Panc1 (cell line): ENCODE results near the gene TFB2M. TPM values are rescaled to one million over a fixed set of nuclear protein-coding genes. Genes with fewer than 3 reads are reported as not detected.

Source experiments
- ATAC-seq: fragments of 200-7000 bp; cut with Tn5 transposase; 2 replicates; pipeline ENCODE4 v1.9.1; 2020; ENCODE audit warnings: mild to moderate bottlenecking, moderate library complexity
- BruUV-seq: library from RNA; stranded (reverse); fragments of 400-500 nt; replicated peaks from 2 replicates; lab custom pipeline; 2021; lab: Mats Ljungman, UMichigan
- CTCF ChIA-PET: fragments of 300-600 bp; sonication (Branson Sonifier 250); formaldehyde crosslinking; loops from one replicate; lab custom pipeline; 2022; ENCODE audit warnings: antibody characterized with exemption; lab: Charles Lee
- POLR2A ChIA-PET: fragments of 300-600 bp; sonication (Branson Sonifier 250); formaldehyde crosslinking; loops from one replicate; lab custom pipeline; 2022; ENCODE audit warnings: antibody characterized with exemption; lab: Charles Lee
- DNase-seq: peaks from one replicate; pipeline ENCODE4 v3.0.0-alpha.2; 2010; ENCODE audit warnings: low read depth, low spot score
- H3K27ac ChIP-seq: 2 replicates; pipeline ENCODE4 v1.5.1; 2011; ENCODE audit warnings: mild to moderate bottlenecking, low read length, inconsistent platforms
- H3K27me3 ChIP-seq: fragments of 200-500 bp; sonication (Bioruptor generic); 2 replicates; pipeline ENCODE4 v1.6.0; 2014; ENCODE audit warnings: low read length, inconsistent platforms; ENCODE audit not compliant: control insufficient read depth, insufficient read depth
- H3K36me3 ChIP-seq: fragments of 200-500 bp; sonication (Bioruptor generic); 2 replicates; pipeline ENCODE4 v1.5.1; 2014; ENCODE audit warnings: inconsistent platforms, mild to moderate bottlenecking, low read length, moderate library complexity; ENCODE audit not compliant: control insufficient read depth, insufficient read depth
- H3K4me1 ChIP-seq: 2 replicates; pipeline ENCODE4 v1.5.1; 2011; ENCODE audit warnings: inconsistent platforms, mild to moderate bottlenecking, low read length, moderate library complexity; ENCODE audit not compliant: control insufficient read depth, insufficient read depth
- H3K4me3 ChIP-seq, 2 experiments: 2 replicates each; pipeline ENCODE4 v1.5.1; 2011 to 2012; ENCODE audit warnings: low read depth in 2 of 2, low read length in 2 of 2, mild to moderate bottlenecking in 2 of 2, inconsistent platforms in 1 of 2, moderate library complexity in 1 of 2
- H3K9me3 ChIP-seq: fragments of 200-500 bp; sonication (Bioruptor generic); 2 replicates; pipeline ENCODE4 v1.5.1; 2014; ENCODE audit warnings: low read depth, mild to moderate bottlenecking, inconsistent platforms, low read length, moderate library complexity; ENCODE audit not compliant: control insufficient read depth, insufficient read depth
- CTCF ChIP-seq: fragments of 450-650 bp; IDR thresholded peaks from 2 replicates; pipeline ENCODE4 v1.5.1; 2017; ENCODE audit warnings: mild to moderate bottlenecking
- POLR2AphosphoS5 ChIP-seq: IDR thresholded peaks from 2 replicates; pipeline ENCODE4 v1.6.1; 2012; ENCODE audit warnings: mild to moderate bottlenecking, low read depth, low read length, moderate library complexity
- REST ChIP-seq, 2 experiments: IDR thresholded peaks; 2 replicates each; pipeline ENCODE4 v1.6.1; 2011 to 2012; ENCODE audit warnings: low read depth in 2 of 2, control low read depth in 1 of 2, low read length in 1 of 2, mild to moderate bottlenecking in 1 of 2, moderate library complexity in 1 of 2; ENCODE audit not compliant: insufficient read depth in 1 of 2
- SIN3A ChIP-seq: IDR thresholded peaks from 2 replicates; pipeline ENCODE4 v1.6.1; 2012; ENCODE audit warnings: low read depth, mild to moderate bottlenecking, low read length, moderate library complexity, borderline replicate concordance; ENCODE audit not compliant: insufficient read depth
- TCF7L2 ChIP-seq: IDR thresholded peaks from 2 replicates; pipeline ENCODE4 v1.6.1; 2011; ENCODE audit warnings: mild to moderate bottlenecking, low read depth, low read length, inconsistent platforms
- in situ Hi-C: cut with HindIII; loops from 2 replicates; pipeline ENCODE4 v1.10.0; 2016; ENCODE audit warnings: low sequenced_read_pairs, low pct_unique_long_range_greater_than_20kb
- intact Hi-C: fragments of 100-400 bp; cut with micrococcal nuclease; formaldehyde crosslinking; loops from one replicate; pipeline ENCODE4 v1.10.0; 2022; ENCODE audit not compliant: unreplicated experiment
- total RNA-seq: library from RNA; stranded (reverse); gene quantifications from one replicate; pipeline ENCODE4 v1.2.1, GENCODE V29; 2021; ENCODE audit not compliant: unreplicated experiment

Gene TFB2M
- total RNA-seq, 1 experiment from 2014 or later, result 21.0 TPM

- BruUV-seq, result no TSS peak
- peaks cover 24% of the 10 kb centered on the region for H3K4me1 ChIP-seq
- intact Hi-C loops, result loop anchor here (5.0 kb wide), 1 partner anchor 1735 kb away; no protein-coding TSS in a partner anchor
- no peaks in the 10 kb centered on the region; the same call in none of the 2 replicates for H3K36me3 ChIP-seq
- in situ Hi-C loops, result no loop called here
- DNase-seq (peak; percentile 52), ATAC-seq (peak; percentile 35)
- no peaks in the 10 kb centered on the region for H3K9me3 ChIP-seq
- peak overlapping the region; percentile 69 to 100 for H3K4me3 ChIP-seq
- TF ChIP-seq REST (IDR thresholded peaks at IDR 0.05; ENCODE audit: insufficient read depth in 1 of 2, low read depth in 2 of 2, low read length in 1 of 2) (no peak), CTCF (no peak), SIN3A (no peak; the same call in 1 of the 2 replicates)
- no peaks in the 10 kb centered on the region for H3K27me3 ChIP-seq
- H3K27ac ChIP-seq, result peak overlapping the region; percentile 88
- ChIA-PET POLR2A (no interaction called here), CTCF (interaction anchor here (0.7 kb wide), 2 partner anchors 12 to 146 kb away, joined by 3 to 4 read pairs; no protein-coding TSS in a partner anchor)
These were observed 968 bp upstream of the TFB2M start for GRCh38 chr1:246566813-246567645.

- no TSS peak for BruUV-seq
- in situ Hi-C loops (no loop called here), intact Hi-C loops (loop anchor here (5.0 kb wide), 1 partner anchor 1733 kb away; no protein-coding TSS in a partner anchor)
- Histone ChIP-seq H3K4me1 (peaks cover 24% of the 10 kb centered on the region), H3K36me3 (no peaks in the 10 kb centered on the region; the same call in none of the 2 replicates), H3K4me3 (peak overlapping the region; percentile 69 to 100), H3K27me3 (no peaks in the 10 kb centered on the region), H3K27ac (peak overlapping the region; percentile 94), H3K9me3 (no peaks in the 10 kb centered on the region)
- DNase-seq (no peak), ATAC-seq (peak; percentile 30)
- ChIA-PET POLR2A (no interaction called here), CTCF (interaction anchor here (0.5 to 0.6 kb wide), 2 partner anchors 20 to 122 kb away, joined by 3 read pairs; no protein-coding TSS in a partner anchor)
- TF ChIP-seq REST (IDR thresholded peaks at IDR 0.05; ENCODE audit: insufficient read depth in 1 of 2, low read depth in 2 of 2, low read length in 1 of 2) (no peak), CTCF (no peak), SIN3A (no peak), TCF7L2 (no peak), POLR2AphosphoS5 (no peak)
These were observed 322 bp downstream of the TFB2M start for GRCh38 chr1:246565751-246566127.
